Measurements from ENCODE around the gene FAM180B. TPM values are rescaled to one million over a fixed set of nuclear protein-coding genes. Genes with fewer than 3 reads are reported as not detected.
"Not testable (repeated sequence)": the region's sequence is repeated elsewhere in the genome, so short reads cannot be mapped to it uniquely, and the experiment has no call there.

FAM180B gene, protein sequence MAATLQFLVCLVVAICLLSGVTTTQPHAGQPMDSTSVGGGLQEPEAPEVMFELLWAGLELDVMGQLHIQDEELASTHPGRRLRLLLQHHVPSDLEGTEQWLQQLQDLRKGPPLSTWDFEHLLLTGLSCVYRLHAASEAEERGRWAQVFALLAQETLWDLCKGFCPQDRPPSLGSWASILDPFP
- 1.4 TPM for total RNA-seq

GRCh38 chr11:47586098-47586855 is at the start of gene FAM180B:
FAM180B (plus strand) TSS chr11:47586678; CDS start chr11:47586769, 91 bp downstream.
- peak; percentile 87 for DNase-seq

DNA sequence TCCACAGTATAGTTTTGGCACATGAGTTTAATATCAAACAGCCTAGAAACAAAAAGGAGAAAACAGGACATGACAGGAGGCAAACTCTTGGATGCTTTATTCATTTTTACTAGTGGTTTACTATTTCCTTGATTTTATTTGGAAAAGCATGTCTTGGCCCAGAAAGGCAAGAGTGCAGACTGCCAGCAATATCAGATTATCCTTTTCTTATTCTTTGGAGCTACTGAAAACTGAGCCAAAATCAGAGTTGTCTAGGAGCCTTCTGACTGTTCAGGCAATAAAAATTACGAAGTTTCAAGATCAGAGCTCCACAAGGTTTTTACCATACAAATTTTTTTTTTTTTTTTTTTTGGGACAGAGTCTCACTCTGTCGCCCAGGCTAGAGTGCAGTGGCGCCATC is 49.6 kb upstream of the FAM180B start:
- DNase-seq, result peak; percentile 28

DNA sequence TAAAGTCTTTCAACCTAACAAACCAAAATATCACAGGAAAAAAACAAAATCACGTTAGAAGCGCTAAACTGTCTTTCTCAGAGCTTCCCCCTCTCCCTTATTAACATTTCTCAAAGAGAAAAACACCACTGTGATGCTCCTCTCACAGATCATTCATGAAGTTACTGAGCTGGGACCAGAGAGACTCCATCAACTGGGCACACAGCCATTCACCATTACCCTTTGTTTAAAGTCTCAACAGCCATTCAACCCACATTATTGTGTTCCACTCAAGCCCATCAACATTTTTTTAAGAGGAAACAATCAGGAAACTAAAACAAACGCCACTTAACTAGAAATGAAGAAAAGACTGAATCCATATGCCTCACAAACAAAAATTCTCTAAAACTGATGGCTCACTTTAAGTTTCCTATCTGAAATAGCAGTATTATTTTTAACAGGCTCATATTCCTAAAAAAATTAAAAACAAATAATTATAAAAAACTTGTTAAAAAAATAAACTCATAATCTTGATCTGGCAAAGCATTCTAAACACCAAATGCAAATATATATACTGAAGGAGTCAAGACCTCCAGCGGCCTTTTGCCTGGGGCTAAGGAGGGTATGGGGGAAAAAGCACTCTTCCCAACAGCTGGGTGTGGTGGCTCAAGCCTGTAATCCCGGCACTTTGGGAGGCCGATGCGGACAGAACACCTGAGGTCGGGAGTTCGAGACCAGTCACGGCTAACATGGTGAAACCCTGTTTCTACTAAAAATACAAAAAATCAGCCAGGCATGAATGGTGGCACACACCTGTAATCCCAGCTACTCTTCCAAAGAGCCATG is 47.5 kb upstream of the FAM180B start:
- DNase-seq, result peak; percentile 20

GRCh38 chr11:47539681-47540039 is 46.8 kb upstream of the FAM180B start:
- DNase-seq, result no peak

- DNase-seq, result no peak
Observed at GRCh38 chr11:47541070-47541469, 45.4 kb upstream of the FAM180B start.

DNA sequence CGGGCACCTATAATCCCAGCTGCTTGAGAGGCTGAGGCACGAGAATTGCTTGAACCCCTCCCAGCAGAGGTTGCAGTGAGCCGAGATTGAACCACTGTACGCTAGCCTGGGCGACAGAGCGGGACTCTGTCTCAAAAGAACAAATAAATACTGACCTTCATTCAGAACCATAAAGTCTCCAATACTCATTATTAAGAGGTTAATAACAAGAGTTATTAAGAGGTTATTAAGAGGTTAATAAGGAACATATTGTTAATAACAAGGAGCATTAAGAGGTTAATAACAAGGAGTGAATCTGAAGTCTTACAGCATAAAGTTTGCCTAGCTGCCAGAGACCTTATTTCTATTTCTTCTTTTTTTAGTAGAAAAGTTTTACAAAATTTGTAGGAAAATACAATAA is 41.2 kb upstream of the FAM180B start:
- no peak for DNase-seq

DNA sequence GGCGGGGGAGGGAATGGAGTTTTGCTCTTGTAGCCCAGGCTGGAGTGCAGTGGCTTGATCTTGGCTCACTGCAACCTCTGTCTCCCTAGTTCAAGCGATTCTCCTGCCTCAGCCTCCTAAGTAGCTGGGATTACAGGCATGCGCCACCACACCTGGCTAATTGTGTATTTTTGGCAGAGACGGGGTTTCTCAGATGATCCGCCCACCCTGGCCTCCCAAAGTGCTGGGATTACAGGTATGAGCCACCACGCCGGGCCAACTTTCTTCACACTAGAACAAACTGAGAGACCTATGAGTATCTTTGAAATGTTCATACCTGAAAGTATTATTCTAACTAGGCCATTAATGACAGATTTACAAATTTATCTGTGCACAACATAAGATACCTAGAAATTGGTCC is 40.2 kb upstream of the FAM180B start:
- DNase-seq, result not testable (repeated sequence)

- no peak for DNase-seq
Observed at GRCh38 chr11:47550288-47551047, 36.0 kb upstream of the FAM180B start.

DNA sequence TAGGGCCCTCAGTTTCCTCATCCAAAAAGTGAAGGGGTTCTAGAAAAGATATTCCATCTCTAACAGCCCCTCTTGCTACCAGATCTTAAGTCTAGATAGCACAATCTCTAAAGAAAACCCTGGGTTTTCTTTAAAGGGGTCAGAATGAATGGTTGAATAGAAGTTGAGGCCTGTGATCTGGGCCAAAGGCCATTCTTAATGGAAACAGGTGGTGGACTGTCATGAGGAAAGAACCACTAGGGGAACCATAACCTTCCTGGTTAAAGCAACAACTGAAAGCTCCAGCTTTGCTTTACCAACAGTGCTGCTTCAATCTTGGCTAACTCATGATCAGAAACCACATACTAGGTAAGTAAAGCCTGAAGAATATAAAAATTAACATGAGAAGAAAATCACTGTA is 35.4 kb upstream of the FAM180B start:
- DNase-seq, result peak; percentile 32

GRCh38 chr11:47552056-47552565 is 34.4 kb upstream of the FAM180B start:
- DNase-seq, result peak; percentile 43

- DNase-seq, result peak; percentile 97
Observed at GRCh38 chr11:47552566-47553405, 33.7 kb upstream of the FAM180B start, which contains the start of gene CELF1. CELF1 (minus strand) TSS chr11:47553132; CDS start chr11:47499523, 53,609 bp downstream.

- DNase-seq, result no peak
Observed at GRCh38 chr11:47553406-47553743, 33.1 kb upstream of the FAM180B start.

DNA sequence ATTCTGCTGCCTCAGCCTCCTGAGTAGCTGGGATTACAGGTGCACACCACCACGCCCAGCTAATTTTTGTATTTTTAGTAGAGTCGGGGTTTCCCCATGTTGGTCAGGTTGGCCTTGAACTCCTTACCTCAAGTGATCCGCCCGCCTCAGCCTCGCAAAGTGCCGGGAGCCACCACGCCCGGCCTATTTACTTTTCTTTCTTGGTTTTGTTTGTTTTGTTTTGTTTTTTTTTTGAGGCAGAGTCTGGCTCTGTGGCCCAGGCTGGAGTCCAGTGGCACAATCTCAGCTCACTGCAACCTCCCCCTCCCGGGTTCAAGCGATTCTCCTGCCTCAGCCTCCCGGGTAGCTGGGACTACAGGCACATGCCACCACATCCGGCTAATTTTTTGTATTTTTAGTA is 29.5 kb upstream of the FAM180B start:
- not testable (repeated sequence) for DNase-seq

GRCh38 chr11:47558695-47559094 is 27.8 kb upstream of the FAM180B start:
- DNase-seq, result no peak

GRCh38 chr11:47560426-47560825 is 26.1 kb upstream of the FAM180B start:
- no peak for DNase-seq

DNA sequence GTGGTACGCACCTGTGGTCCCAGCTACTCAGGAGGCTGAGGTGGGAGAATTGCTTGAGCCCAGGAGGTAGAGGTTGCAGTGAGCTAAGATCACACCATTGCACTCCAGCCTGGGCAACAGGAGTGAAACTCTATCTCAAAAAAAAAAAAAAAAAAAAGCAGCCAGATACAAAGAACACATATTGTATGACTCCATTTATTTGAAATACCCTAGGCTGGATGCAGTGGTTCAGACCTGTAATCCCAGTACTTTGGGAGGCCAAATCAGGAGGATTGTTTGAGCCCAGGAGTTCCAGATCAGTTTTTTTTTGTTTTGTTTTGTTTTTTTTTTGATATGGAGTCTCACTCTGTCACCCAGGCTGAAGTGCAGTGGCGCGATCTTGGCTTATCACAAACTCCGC is 24.1 kb upstream of the FAM180B start:
- not testable (repeated sequence) for DNase-seq

- not testable (repeated sequence) for DNase-seq
Observed at GRCh38 chr11:47564366-47564765, 22.1 kb upstream of the FAM180B start.

DNA sequence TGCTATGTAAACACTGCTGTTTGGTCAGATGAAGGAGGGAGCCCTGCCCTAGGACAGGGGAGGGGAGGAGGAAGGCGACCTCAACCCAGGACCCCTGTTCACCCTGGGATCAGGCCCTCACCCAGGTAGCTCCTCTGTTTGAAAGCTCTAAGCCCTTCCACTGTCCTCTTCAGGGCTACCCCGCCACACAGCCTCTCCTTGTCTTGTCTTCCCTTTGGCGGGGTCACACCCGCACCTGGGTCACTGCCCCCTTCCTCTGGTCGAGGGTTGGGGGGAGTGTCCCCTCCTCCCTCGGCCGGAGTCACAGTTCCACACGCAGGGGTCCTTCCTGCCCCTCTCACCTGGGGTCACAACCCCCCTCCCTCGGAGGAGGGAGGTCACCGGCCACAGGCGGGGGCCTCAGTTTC is 21.5 kb upstream of the FAM180B start:
- no peak for DNase-seq

DNA sequence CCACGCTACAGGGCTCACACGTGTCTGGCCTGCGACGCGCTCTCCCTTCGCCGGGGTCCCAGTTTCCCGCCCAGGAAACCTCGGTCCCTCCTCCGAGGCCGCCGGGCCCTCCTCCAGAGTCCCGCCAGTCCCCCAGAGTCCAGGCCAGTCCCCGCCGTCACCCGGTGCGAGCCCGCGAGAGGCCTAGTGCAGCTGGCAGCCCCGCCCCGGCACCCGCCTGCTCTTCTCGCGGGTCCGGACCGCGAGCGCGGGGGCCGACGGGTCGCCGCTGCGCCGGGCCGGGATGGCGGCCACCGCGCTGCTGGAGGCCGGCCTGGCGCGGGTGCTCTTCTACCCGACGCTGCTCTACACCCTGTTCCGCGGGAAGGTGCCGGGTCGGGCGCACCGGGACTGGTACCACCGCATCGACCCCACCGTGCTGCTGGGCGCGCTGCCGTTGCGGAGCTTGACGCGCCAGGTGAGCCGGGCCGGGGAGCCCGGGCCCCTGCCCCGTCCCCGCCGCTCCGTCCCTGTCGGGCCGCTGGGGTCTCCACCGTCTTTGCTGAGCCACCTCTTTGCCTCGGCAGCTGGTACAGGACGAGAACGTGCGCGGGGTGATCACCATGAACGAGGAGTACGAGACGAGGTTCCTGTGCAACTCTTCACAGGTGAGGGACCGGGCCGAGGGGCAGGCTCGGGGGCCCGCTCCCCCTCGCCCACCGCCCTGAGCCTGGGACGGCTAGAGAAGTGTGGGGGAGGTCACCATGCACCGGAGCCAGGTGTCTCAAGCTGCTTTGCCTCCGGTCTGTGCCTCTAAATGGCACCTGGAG is 20.9 kb upstream of the FAM180B start, which contains the start of gene PTPMT1:
PTPMT1 (plus strand) TSS at position 260 of the 809 bp plus-strand sequence; CDS start at position 284, 24 bp downstream.
- peak; percentile 83 for DNase-seq

GRCh38 chr11:47566149-47566698 is 20.3 kb upstream of the FAM180B start:
- DNase-seq, result peak; percentile 24

All from tongue (tissue), 2 donors.